HepG2 (cell line): Measurements from ENCODE around the gene CLDN3. TPM values are rescaled to one million over a fixed set of nuclear protein-coding genes. Genes with fewer than 3 reads are reported as not detected.

ENCODE experiments used
- AHDC1 ChIP-seq: sonication (generic); formaldehyde crosslinking; IDR thresholded peaks from 2 replicates; pipeline ENCODE4 v1.5.1; 2020; ENCODE audit warnings: mild to moderate bottlenecking, missing genetic modification reagents, borderline replicate concordance
- AHR ChIP-seq: IDR thresholded peaks from 2 replicates; pipeline ENCODE4 v1.6.1; 2018; ENCODE audit warnings: missing genetic modification reagents, missing compliant biosample characterization
- CBX1 ChIP-seq: IDR thresholded peaks from one replicate; pipeline ENCODE4 v1.6.1; 2016; ENCODE audit warnings: antibody characterized with exemption, low read depth
- CCDC6 ChIP-seq: sonication (generic); formaldehyde crosslinking; IDR thresholded peaks from 2 replicates; pipeline ENCODE4 v1.8.1; 2022; ENCODE audit warnings: mild to moderate bottlenecking, missing genetic modification reagents, moderate library complexity
- CEBPG ChIP-seq: IDR thresholded peaks from 2 replicates; pipeline ENCODE4 v1.6.1; 2016
- FOXO4 ChIP-seq: sonication (generic); formaldehyde crosslinking; conservative IDR thresholded peaks from 2 replicates; pipeline ENCODE4 v1.8.1; 2023; ENCODE audit warnings: missing genetic modification reagents
- IKZF5 ChIP-seq: IDR thresholded peaks from 2 replicates; pipeline ENCODE4 v1.6.1; 2018; ENCODE audit warnings: missing genetic modification reagents, mild to moderate bottlenecking, missing compliant biosample characterization
- SOX5 ChIP-seq: IDR thresholded peaks from 2 replicates; pipeline ENCODE4 v1.6.1; 2016; ENCODE audit warnings: borderline replicate concordance
- SP4 ChIP-seq: sonication (generic); formaldehyde crosslinking; IDR thresholded peaks from 2 replicates; pipeline ENCODE4 v1.8.1; 2023; ENCODE audit warnings: mild to moderate bottlenecking, missing genetic modification reagents
- TCF12 ChIP-seq, 2 experiments: fragments of 450-650 bp in 1 of 2; sonication (generic) in 1 of 2; formaldehyde crosslinking in 1 of 2; IDR thresholded peaks; 2 replicates each; pipeline versions ENCODE4 v1.6.1 to v1.8.0; 2017 to 2022; ENCODE audit warnings: antibody characterized with exemption in 1 of 2, mild to moderate bottlenecking in 1 of 2, missing genetic modification reagents in 1 of 2, moderate library complexity in 1 of 2
- TEAD3 ChIP-seq: optimal IDR thresholded peaks from 2 replicates; pipeline ENCODE3; 2016; ENCODE audit warnings: borderline replicate concordance
- YY1 ChIP-seq: IDR thresholded peaks from 2 replicates; pipeline ENCODE4 v1.6.1; 2011; ENCODE audit warnings: low read length, low read depth, moderate library complexity, mild to moderate bottlenecking; ENCODE audit not compliant: insufficient read depth, insufficient replicate concordance
- ZNF260 ChIP-seq: sonication (generic); formaldehyde crosslinking; IDR thresholded peaks from 2 replicates; pipeline ENCODE4 v1.4.0; 2020; ENCODE audit warnings: missing genetic modification reagents, low read depth, mild to moderate bottlenecking, borderline replicate concordance
- ZNF558 ChIP-seq: sonication (generic); formaldehyde crosslinking; IDR thresholded peaks from 2 replicates; pipeline ENCODE4 v1.9.0; 2022; ENCODE audit warnings: mild to moderate bottlenecking, missing genetic modification reagents, borderline replicate concordance
- ZNF589 ChIP-seq: sonication (generic); formaldehyde crosslinking; conservative IDR thresholded peaks from 2 replicates; pipeline ENCODE4 v1.8.0; 2022; ENCODE audit warnings: mild to moderate bottlenecking, moderate library complexity, missing genetic modification reagents
- ZNF629 ChIP-seq: sonication (generic); formaldehyde crosslinking; conservative IDR thresholded peaks from 2 replicates; pipeline ENCODE4 v1.5.0; 2020; ENCODE audit warnings: missing genetic modification reagents
- ZNF891 ChIP-seq: sonication (generic); formaldehyde crosslinking; IDR thresholded peaks from 2 replicates; pipeline ENCODE4 v1.5.0; 2020; ENCODE audit warnings: mild to moderate bottlenecking, missing genetic modification reagents
- polyA plus RNA-seq, 8 experiments: library from polyadenylated mRNA; depleted of rRNA in 3 of 8; stranded (reverse) in 7 of 8; unstranded in 1 of 8; fragments of >200 nt; fragmentation: Illumina TruSeq in 4 of 8; extraction: Trizol in 4 of 8; gene quantifications; 2 replicates each; pipeline versions ENCODE4 v1.2.1 to v1.2.3, GENCODE V29; 2011 to 2016; ENCODE audit warnings: low read depth in 4 of 8, missing spikeins in 1 of 8, mixed read lengths in 1 of 8; ENCODE audit not compliant: insufficient read depth in 1 of 8
- total RNA-seq, 5 experiments: library from RNA; depleted of rRNA; stranded (reverse); fragments of >200 nt; fragmentation: Illumina TruSeq; extraction: Trizol; gene quantifications; 2 replicates each; pipeline ENCODE4 v1.2.3, GENCODE V29; 2016; ENCODE audit warnings: low read depth in 1 of 5
- TF ChIP-seq, protein P1 (sequence below): sonication (generic); formaldehyde crosslinking; IDR thresholded peaks from 2 replicates; pipeline ENCODE4 v1.8.0; 2022; ENCODE audit warnings: mild to moderate bottlenecking, missing genetic modification reagents, borderline replicate concordance

Gene CLDN3
- total and polyA plus RNA-seq, 2 of the 13 experiments (the other 11 are each of a cell fraction or from before 2014, with no cell fraction given), result 0.31 to 0.51 TPM

- TF ChIP-seq AHDC1 (CRISPR knock-in tag) (0 out of 2 replicates have a peak, but pooled peaks have one; percentile 25), TCF12 (IDR thresholded peaks at IDR 0.05) (no peak), TCF12 (CRISPR knock-in tag; IDR thresholded peaks at IDR 0.05) (peak; percentile 48), IKZF5 (CRISPR knock-in tag) (peak; percentile 70; the same call in 1 of the 2 replicates), ZNF891 (peak; percentile 82; the same call in 1 of the 2 replicates), CCDC6 (CRISPR knock-in tag) (peak; percentile 52; the same call in 1 of the 2 replicates), SOX5 (CRISPR knock-in tag) (peak; percentile 22; the same call in 1 of the 2 replicates), YY1 (peak; percentile 47), AHR (CRISPR knock-in tag) (peak; percentile 85; the same call in 1 of the 2 replicates), SP4 (CRISPR knock-in tag) (peak; percentile 96), ZNF260 (CRISPR knock-in tag) (no peak), FOXO4 (CRISPR knock-in tag) (0 out of 2 replicates have a peak, but pooled peaks have one; percentile 4), CEBPG (CRISPR knock-in tag) (peak; percentile 95), ZNF558 (CRISPR knock-in tag) (peak; percentile 69; the same call in 1 of the 2 replicates), ZNF629 (0 out of 2 replicates have a peak, but pooled peaks have one; percentile 6), TEAD3 (CRISPR knock-in tag) (peak; percentile 22), CBX1 (peak; percentile 76), ZNF589 (peak; percentile 44; the same call in 1 of the 2 replicates)
- TF ChIP-seq, protein P1, sequence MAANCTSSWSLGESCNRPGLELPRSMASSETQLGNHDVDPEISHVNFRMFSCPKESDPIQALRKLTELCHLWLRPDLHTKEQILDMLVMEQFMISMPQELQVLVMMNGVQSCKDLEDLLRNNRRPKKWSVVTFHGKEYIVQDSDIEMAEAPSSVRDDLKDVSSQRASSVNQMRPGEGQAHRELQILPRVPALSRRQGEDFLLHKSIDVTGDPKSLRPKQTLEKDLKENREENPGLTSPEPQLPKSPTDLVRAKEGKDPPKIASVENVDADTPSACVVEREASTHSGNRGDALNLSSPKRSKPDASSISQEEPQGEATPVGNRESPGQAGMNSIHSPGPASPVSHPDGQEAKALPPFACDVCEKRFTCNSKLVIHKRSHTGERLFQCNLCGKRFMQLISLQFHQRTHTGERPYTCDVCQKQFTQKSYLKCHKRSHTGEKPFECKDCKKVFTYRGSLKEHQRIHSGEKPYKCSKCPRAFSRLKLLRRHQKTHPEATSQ (CRISPR knock-in tag), result peak; percentile 36; the same call in 1 of the 2 replicates
Observed at GRCh38 chr7:73738612-73739386, 31.3 kb downstream of the CLDN3 start, which contains the start of gene ABHD11 (continued).
